K562 (cell line): Measurements from ENCODE around the gene WWP2. TPM values are rescaled to one million over a fixed set of nuclear protein-coding genes. Genes with fewer than 3 reads are reported as not detected.

Experiments used
- ATAC-seq: fragments of 200-7000 bp; cut with Tn5 transposase; 3 replicates; pipeline ENCODE4 v1.9.1; 2020; ENCODE audit warnings: moderate library complexity
- BruUV-seq: library from RNA; stranded (reverse); fragments of 400-500 nt; replicated peaks from 2 replicates; lab custom pipeline; 2021; lab: Mats Ljungman, UMichigan
- CTCF ChIA-PET: fragments of 300-600 bp; formaldehyde crosslinking; extraction: SDS; loops from one replicate; lab custom pipeline; 2021; ENCODE audit warnings: low intra/inter-chr PET ratio; lab: Yijun Ruan, JAX
- POLR2A ChIA-PET: fragments of 300-600, 350-650 bp; sonication (Branson Sonifier 250); formaldehyde crosslinking; extraction: SDS; loops from one replicate; lab custom pipeline; 2021; ENCODE audit warnings: antibody characterized with exemption, inconsistent platforms; lab: Yijun Ruan, JAX
- DNase-seq, 4 experiments: peaks; one replicate each; pipeline versions ENCODE4 v3.0.0 to v3.0.0-alpha.2; 2011 to 2018; ENCODE audit warnings: low spot score in 3 of 4, mixed read lengths in 3 of 4; ENCODE audit errors: extremely low read depth in 1 of 4
- FAIRE-seq: peaks from 2 replicates; lab custom pipeline; 2011; peaks lifted over from hg19 to GRCh38; lab: Jason Lieb, UNC
- H2AFZ ChIP-seq: 2 replicates; pipeline ENCODE4 v1.6.0; 2011; ENCODE audit warnings: low read depth, low read length, control low read depth, inconsistent platforms
- H3K27ac ChIP-seq: fragments of 200-600 bp; 3 replicates; pipeline ENCODE4 v1.8.0; 2011; ENCODE audit warnings: low read depth, mild to moderate bottlenecking, control low read depth, inconsistent platforms, low read length, moderate library complexity, mixed read lengths; ENCODE audit errors: extremely low read depth
- H3K27me3 ChIP-seq, 2 experiments: fragments of 300-600 bp in 1 of 2; 2 replicates in 1 of 2; 3 replicates in 1 of 2; pipeline versions ENCODE4 v1.6.0 to v1.8.0; 2011; ENCODE audit warnings: inconsistent platforms in 2 of 2, low read length in 2 of 2, mild to moderate bottlenecking in 1 of 2, mixed read lengths in 1 of 2, moderate library complexity in 1 of 2; ENCODE audit not compliant: control insufficient read depth in 2 of 2, insufficient read depth in 2 of 2
- H3K36me3 ChIP-seq: fragments of 300-600 bp; 3 replicates; pipeline ENCODE4 v1.8.0; 2011; ENCODE audit warnings: mild to moderate bottlenecking, low read length, inconsistent platforms; ENCODE audit not compliant: control insufficient read depth, insufficient read depth
- H3K4me1 ChIP-seq, 2 experiments: fragments of 200-600 bp in 1 of 2; replicated peaks in 1 of 2; 2 replicates in 1 of 2; 3 replicates in 1 of 2; pipeline versions ENCODE4 v1.5.1 to v1.8.0; 2011; ENCODE audit warnings: inconsistent platforms in 2 of 2, low read length in 2 of 2, mild to moderate bottlenecking in 1 of 2, mixed read lengths in 1 of 2, moderate library complexity in 1 of 2; ENCODE audit not compliant: control insufficient read depth in 2 of 2, insufficient read depth in 2 of 2
- H3K4me2 ChIP-seq: 2 replicates; pipeline ENCODE4 v1.6.1; 2011; ENCODE audit warnings: low read length, control low read depth, inconsistent platforms, mixed read lengths; ENCODE audit not compliant: insufficient read depth
- H3K4me3 ChIP-seq: fragments of 200-600 bp; sonication (generic), shearing (Covaris generic); 2 replicates; pipeline ENCODE4 v1.5.1; 2016; ENCODE audit warnings: control low read depth, inconsistent platforms
- H3K79me2 ChIP-seq: fragments of 200-600 bp; 3 replicates; pipeline ENCODE4 v1.8.0; 2011; ENCODE audit warnings: low read length, inconsistent platforms; ENCODE audit not compliant: control insufficient read depth, insufficient read depth
- H3K9ac ChIP-seq, 2 experiments: 2 replicates each; pipeline versions ENCODE4 v1.6.0 to v1.6.1; 2011; ENCODE audit warnings: low read depth in 2 of 2, low read length in 2 of 2, control low read depth in 1 of 2, inconsistent platforms in 1 of 2, mild to moderate bottlenecking in 1 of 2, mixed read lengths in 1 of 2; ENCODE audit not compliant: insufficient read depth in 1 of 2
- H3K9me1 ChIP-seq: one replicate; pipeline ENCODE4 v1.6.0; 2011; ENCODE audit warnings: inconsistent platforms, mild to moderate bottlenecking, low read length, moderate library complexity; ENCODE audit not compliant: control insufficient read depth, insufficient read depth
- H3K9me3 ChIP-seq: replicated peaks from 2 replicates; pipeline ENCODE4 v1.5.1; 2011; ENCODE audit warnings: low read depth, low read length, inconsistent platforms; ENCODE audit not compliant: control insufficient read depth, insufficient read depth
- H4K20me1 ChIP-seq: replicated peaks from 2 replicates; pipeline ENCODE4 v1.6.1; 2011; ENCODE audit warnings: low read length, inconsistent platforms, mixed read lengths; ENCODE audit not compliant: control insufficient read depth, insufficient read depth
- ADNP ChIP-seq: fragments of 200-800 bp; sonication (Bioruptor generic); IDR thresholded peaks from 2 replicates; pipeline ENCODE4 v1.6.1; 2016; ENCODE audit warnings: missing genetic modification characterization, missing compliant biosample characterization
- ASH1L ChIP-seq: fragments of 450-650 bp; IDR thresholded peaks from 2 replicates; pipeline ENCODE4 v1.6.1; 2018; ENCODE audit warnings: borderline replicate concordance, mild to moderate bottlenecking, low read depth; ENCODE audit not compliant: partially characterized antibody
- CTBP1 ChIP-seq: fragments of 450-650 bp; IDR thresholded peaks from 2 replicates; pipeline ENCODE4 v1.6.1; 2016; ENCODE audit warnings: borderline replicate concordance
- EP400 ChIP-seq: fragments of 450-650 bp; IDR thresholded peaks from 2 replicates; pipeline ENCODE4 v1.6.1; 2017; ENCODE audit warnings: antibody characterized with exemption, mild to moderate bottlenecking, moderate library complexity
- HDAC2 ChIP-seq: fragments of 450-650 bp; IDR thresholded peaks from 2 replicates; pipeline ENCODE4 v1.6.1; 2016; ENCODE audit warnings: mild to moderate bottlenecking
- MCM3 ChIP-seq: fragments of 450-650 bp; IDR thresholded peaks from 2 replicates; pipeline ENCODE4 v1.6.1; 2016
- ZKSCAN8 ChIP-seq: fragments of 200-800 bp; sonication (Bioruptor generic); IDR thresholded peaks from 2 replicates; pipeline ENCODE4 v1.6.1; 2016; ENCODE audit warnings: missing genetic modification characterization, missing compliant biosample characterization
- ZNF239 ChIP-seq: fragments of 250-450 bp; sonication (Bioruptor Pico); IDR thresholded peaks from 2 replicates; pipeline ENCODE4 v1.4.0; 2020; ENCODE audit warnings: mild to moderate bottlenecking
- ZNF263 ChIP-seq: sonication (generic); formaldehyde crosslinking; IDR thresholded peaks from 2 replicates; pipeline ENCODE4 v1.8.0; 2022; ENCODE audit warnings: mild to moderate bottlenecking, missing genetic modification reagents, borderline replicate concordance
- ZNF764 ChIP-seq: fragments of 250-450 bp; sonication (Bioruptor Pico); IDR thresholded peaks from 2 replicates; pipeline ENCODE4 v1.4.0; 2020; ENCODE audit warnings: low read depth, mild to moderate bottlenecking, moderate library complexity
- WGBS: fragments of 100-300 bp; shearing (Covaris generic); methylation state at CpG from one replicate; pipeline ENCODE4 v1.1.6; 2016; ENCODE audit warnings: low coverage, mixed read lengths; ENCODE audit not compliant: insufficient coverage; ENCODE audit errors: missing lambda C conversion rate; 5-methylcytosine and 5-hydroxymethylcytosine counted together
- in situ Hi-C: fragments of 300-500 bp; cut with MboI; formaldehyde crosslinking; loops from 4 replicates; pipeline ENCODE4 v1.15.0; 2018; ENCODE audit warnings: inconsistent platforms, mixed read lengths
- intact Hi-C: fragments of 100-400 bp; cut with micrococcal nuclease; formaldehyde crosslinking; loops from 2 replicates; pipeline ENCODE4 v1.14.2; 2022
- polyA plus RNA-seq, 8 experiments: library from polyadenylated mRNA; depleted of rRNA in 4 of 8; stranded (reverse) in 5 of 8; unstranded in 3 of 8; fragments of >200 nt; fragmentation: Nextera tagmentation in 2 of 8; fragmentation: Illumina TruSeq in 1 of 8; extraction: Ambion mirVana in 2 of 8; extraction: Trizol in 1 of 8; gene quantifications; 2 replicates each; pipeline versions ENCODE4 v1.2.1 to v1.2.3, GENCODE V29; 2011 to 2014; ENCODE audit warnings: inconsistent platforms in 1 of 8, missing spikeins in 1 of 8
- total RNA-seq, 7 experiments: library from RNA; depleted of rRNA in 6 of 7; stranded (reverse); fragments of >200 nt in 6 of 7; fragmentation: Illumina TruSeq in 2 of 7; extraction: Trizol in 2 of 7; gene quantifications; 2 replicates each; pipeline versions ENCODE4 v1.2.1 to v1.2.3, GENCODE V29; 2011 to 2021; ENCODE audit warnings: low replicate concordance in 1 of 7
- TF ChIP-seq, protein P1 (sequence below): fragments of 250-450 bp; sonication (Bioruptor Pico); IDR thresholded peaks from 2 replicates; pipeline ENCODE4 v1.9.0; 2021; ENCODE audit warnings: mild to moderate bottlenecking, inconsistent platforms
- TF ChIP-seq, protein P2 (sequence below): fragments of 250-450 bp; sonication (Bioruptor Pico); IDR thresholded peaks from 2 replicates; pipeline ENCODE4 v1.4.0; 2020; ENCODE audit warnings: mild to moderate bottlenecking, moderate library complexity
- TF ChIP-seq, protein P3 (sequence below): sonication (generic); formaldehyde crosslinking; IDR thresholded peaks from 2 replicates; pipeline ENCODE4 v1.8.1; 2023; ENCODE audit warnings: missing genetic modification reagents, mild to moderate bottlenecking, borderline replicate concordance

The WWP2 gene
- total and polyA plus RNA-seq, 9 of the 15 experiments (the other 6 are each of a cell fraction or from before 2014, with no cell fraction given) = 1.9 to 34.4 (median 14.6) TPM

DNA sequence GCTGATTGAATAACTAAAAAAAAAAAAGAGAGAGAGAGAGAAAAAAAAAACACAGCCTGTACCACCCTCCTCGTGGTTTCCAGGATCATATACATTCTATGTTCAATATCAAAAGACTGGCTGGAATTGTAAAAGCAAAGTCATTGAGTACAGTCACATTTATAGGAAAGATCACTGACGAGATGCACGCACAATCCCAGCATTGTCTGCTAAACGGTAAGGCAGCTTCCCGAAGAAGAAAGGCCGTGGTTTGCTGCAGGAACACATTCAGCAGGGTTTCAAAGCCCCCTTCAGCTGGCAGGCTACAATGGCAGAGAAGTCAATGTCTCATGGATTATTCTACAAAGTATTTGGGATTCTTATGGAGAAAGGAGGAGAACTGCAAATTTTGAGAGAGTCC lies 45.1 kb upstream of the WWP2 start:
- in situ Hi-C loops (no loop called here), intact Hi-C loops (no loop called here)
- no peaks in the 10 kb centered on the region for H4K20me1 ChIP-seq
- DNase-seq = no peak
- H2AFZ ChIP-seq = no peak overlapping the region
- H3K9ac ChIP-seq = no peak overlapping the region
- no peak for ATAC-seq
- BruUV-seq = no TSS peak
- ChIA-PET CTCF (no interaction called here), POLR2A (interaction anchor here (1.1 to 1.5 kb wide), 2 partner anchors 10 to 11 kb away, joined by 3 to 11 read pairs; partner anchors contain the start of gene NQO1)
- no peaks in the 10 kb centered on the region for H3K9me1 ChIP-seq
- no peak overlapping the region for H3K4me3 ChIP-seq
- no peak overlapping the region for H3K27ac ChIP-seq
- 87% methylated on average over 6 of the region's 6 CpGs for WGBS
- H3K4me2 ChIP-seq = no peak overlapping the region
- FAIRE-seq = no peak
- peaks cover 6% of the 10 kb centered on the region; the same call in 2 of the 3 replicates for H3K79me2 ChIP-seq
- H3K36me3 ChIP-seq = peaks cover 55% of the 10 kb centered on the region; the same call in 1 of the 3 replicates
- peaks cover 0 to 6% of the 10 kb centered on the region in 2 experiments; a peak in 2 of 5 replicates for H3K4me1 ChIP-seq
- H3K9me3 ChIP-seq = no peaks in the 10 kb centered on the region
- H3K27me3 ChIP-seq = no peaks in the 10 kb centered on the region; a peak in 1 of 5 replicates
- TF ChIP-seq ZNF263 (CRISPR knock-in tag) = no peak
- TF ChIP-seq, protein P1, sequence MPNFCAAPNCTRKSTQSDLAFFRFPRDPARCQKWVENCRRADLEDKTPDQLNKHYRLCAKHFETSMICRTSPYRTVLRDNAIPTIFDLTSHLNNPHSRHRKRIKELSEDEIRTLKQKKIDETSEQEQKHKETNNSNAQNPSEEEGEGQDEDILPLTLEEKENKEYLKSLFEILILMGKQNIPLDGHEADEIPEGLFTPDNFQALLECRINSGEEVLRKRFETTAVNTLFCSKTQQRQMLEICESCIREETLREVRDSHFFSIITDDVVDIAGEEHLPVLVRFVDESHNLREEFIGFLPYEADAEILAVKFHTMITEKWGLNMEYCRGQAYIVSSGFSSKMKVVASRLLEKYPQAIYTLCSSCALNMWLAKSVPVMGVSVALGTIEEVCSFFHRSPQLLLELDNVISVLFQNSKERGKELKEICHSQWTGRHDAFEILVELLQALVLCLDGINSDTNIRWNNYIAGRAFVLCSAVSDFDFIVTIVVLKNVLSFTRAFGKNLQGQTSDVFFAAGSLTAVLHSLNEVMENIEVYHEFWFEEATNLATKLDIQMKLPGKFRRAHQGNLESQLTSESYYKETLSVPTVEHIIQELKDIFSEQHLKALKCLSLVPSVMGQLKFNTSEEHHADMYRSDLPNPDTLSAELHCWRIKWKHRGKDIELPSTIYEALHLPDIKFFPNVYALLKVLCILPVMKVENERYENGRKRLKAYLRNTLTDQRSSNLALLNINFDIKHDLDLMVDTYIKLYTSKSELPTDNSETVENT = no peak
- TF ChIP-seq ZKSCAN8 = no peak
- no peak for TF ChIP-seq ADNP
- TF ChIP-seq, protein P2, sequence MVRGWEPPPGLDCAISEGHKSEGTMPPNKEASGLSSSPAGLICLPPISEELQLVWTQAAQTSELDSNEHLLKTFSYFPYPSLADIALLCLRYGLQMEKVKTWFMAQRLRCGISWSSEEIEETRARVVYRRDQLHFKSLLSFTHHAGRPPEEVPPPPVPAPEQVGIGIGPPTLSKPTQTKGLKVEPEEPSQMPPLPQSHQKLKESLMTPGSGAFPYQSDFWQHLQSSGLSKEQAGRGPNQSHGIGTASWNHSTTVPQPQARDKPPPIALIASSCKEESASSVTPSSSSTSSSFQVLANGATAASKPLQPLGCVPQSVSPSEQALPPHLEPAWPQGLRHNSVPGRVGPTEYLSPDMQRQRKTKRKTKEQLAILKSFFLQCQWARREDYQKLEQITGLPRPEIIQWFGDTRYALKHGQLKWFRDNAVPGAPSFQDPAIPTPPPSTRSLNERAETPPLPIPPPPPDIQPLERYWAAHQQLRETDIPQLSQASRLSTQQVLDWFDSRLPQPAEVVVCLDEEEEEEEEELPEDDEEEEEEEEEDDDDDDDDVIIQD (CRISPR knock-in tag) = no peak
- no peak for TF ChIP-seq MCM3
- no peak for TF ChIP-seq HDAC2
- TF ChIP-seq, protein P3, sequence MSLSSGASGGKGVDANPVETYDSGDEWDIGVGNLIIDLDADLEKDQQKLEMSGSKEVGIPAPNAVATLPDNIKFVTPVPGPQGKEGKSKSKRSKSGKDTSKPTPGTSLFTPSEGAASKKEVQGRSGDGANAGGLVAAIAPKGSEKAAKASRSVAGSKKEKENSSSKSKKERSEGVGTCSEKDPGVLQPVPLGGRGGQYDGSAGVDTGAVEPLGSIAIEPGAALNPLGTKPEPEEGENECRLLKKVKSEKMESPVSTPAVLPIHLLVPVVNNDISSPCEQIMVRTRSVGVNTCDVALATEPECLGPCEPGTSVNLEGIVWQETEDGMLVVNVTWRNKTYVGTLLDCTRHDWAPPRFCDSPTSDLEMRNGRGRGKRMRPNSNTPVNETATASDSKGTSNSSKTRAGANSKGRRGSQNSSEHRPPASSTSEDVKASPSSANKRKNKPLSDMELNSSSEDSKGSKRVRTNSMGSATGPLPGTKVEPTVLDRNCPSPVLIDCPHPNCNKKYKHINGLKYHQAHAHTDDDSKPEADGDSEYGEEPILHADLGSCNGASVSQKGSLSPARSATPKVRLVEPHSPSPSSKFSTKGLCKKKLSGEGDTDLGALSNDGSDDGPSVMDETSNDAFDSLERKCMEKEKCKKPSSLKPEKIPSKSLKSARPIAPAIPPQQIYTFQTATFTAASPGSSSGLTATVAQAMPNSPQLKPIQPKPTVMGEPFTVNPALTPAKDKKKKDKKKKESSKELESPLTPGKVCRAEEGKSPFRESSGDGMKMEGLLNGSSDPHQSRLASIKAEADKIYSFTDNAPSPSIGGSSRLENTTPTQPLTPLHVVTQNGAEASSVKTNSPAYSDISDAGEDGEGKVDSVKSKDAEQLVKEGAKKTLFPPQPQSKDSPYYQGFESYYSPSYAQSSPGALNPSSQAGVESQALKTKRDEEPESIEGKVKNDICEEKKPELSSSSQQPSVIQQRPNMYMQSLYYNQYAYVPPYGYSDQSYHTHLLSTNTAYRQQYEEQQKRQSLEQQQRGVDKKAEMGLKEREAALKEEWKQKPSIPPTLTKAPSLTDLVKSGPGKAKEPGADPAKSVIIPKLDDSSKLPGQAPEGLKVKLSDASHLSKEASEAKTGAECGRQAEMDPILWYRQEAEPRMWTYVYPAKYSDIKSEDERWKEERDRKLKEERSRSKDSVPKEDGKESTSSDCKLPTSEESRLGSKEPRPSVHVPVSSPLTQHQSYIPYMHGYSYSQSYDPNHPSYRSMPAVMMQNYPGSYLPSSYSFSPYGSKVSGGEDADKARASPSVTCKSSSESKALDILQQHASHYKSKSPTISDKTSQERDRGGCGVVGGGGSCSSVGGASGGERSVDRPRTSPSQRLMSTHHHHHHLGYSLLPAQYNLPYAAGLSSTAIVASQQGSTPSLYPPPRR (CRISPR knock-in tag) = no peak
- TF ChIP-seq ASH1L = no peak
- TF ChIP-seq CTBP1 = no peak
- no peak for TF ChIP-seq ZNF764 (CRISPR knock-in tag)
- TF ChIP-seq ZNF239 (CRISPR knock-in tag) = no peak
- no peak for TF ChIP-seq EP400
